MM.1S (cell line): ENCODE results near the gene C19orf85.

Experiments
- EZH2 ChIP-seq: fragments of 300-600 bp; sonication (generic); optimal IDR thresholded peaks from 2 replicates; pipeline ENCODE3; 2017; ENCODE audit warnings: low read depth, mild to moderate bottlenecking, antibody characterized with exemption, low read length, mixed read lengths
- TF ChIP-seq, protein P1 (sequence below): fragments of 300-600 bp; sonication (generic); IDR thresholded peaks from 2 replicates; pipeline ENCODE4 v1.5.1; 2016; ENCODE audit warnings: antibody characterized with exemption, low read length, mixed read lengths

DNA sequence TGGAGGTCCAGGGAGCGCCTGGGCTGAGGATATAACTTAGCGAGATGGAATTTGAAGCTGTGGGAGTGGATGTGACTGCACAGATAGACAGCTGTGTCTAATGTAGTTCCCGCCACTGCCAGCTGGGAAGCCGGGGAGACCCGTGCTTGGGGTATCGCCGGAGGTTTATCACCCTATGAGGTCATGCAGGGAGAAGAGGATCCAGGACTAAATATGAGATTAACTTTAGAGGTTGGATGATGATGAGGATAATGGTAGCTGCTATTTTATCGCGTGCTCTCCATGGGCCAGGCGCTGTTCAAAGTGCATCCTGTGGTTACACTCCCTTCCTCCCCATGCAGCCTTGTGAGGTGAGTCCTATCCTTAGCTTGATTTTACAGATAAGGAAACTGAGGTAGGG lies 43.6 kb upstream of the C19orf85 start:
- TF ChIP-seq, protein P1, sequence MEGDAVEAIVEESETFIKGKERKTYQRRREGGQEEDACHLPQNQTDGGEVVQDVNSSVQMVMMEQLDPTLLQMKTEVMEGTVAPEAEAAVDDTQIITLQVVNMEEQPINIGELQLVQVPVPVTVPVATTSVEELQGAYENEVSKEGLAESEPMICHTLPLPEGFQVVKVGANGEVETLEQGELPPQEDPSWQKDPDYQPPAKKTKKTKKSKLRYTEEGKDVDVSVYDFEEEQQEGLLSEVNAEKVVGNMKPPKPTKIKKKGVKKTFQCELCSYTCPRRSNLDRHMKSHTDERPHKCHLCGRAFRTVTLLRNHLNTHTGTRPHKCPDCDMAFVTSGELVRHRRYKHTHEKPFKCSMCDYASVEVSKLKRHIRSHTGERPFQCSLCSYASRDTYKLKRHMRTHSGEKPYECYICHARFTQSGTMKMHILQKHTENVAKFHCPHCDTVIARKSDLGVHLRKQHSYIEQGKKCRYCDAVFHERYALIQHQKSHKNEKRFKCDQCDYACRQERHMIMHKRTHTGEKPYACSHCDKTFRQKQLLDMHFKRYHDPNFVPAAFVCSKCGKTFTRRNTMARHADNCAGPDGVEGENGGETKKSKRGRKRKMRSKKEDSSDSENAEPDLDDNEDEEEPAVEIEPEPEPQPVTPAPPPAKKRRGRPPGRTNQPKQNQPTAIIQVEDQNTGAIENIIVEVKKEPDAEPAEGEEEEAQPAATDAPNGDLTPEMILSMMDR = no peak
- TF ChIP-seq EZH2 = no peak
